Stimulated activated CD8-positive, alpha-beta memory T cell treated with anti-CD3 and anti-CD28 coated beads, Interleukin-4, amount 100 ng/mL, for 24 hours (primary cell): ENCODE results near the gene SPAG5.
"Not testable (repeated sequence)": the region's sequence is repeated elsewhere in the genome, so short reads cannot be mapped to it uniquely, and the experiment has no call there.

Experiments used
- DNase-seq: peaks from one replicate; pipeline ENCODE4 v3.0.0-alpha.2; 2020; ENCODE audit warnings: low read depth

SPAG5 gene

GRCh38 chr17:28604031-28604430 lies 5.2 kb upstream of the SPAG5 start:
- not testable (repeated sequence) for DNase-seq

- peak; percentile 28 for DNase-seq
These were observed 723 bp upstream of the SPAG5 start for GRCh38 chr17:28599311-28600184.

GRCh38 chr17:28598389-28598788 lies 436 bp downstream of the SPAG5 start:
- no peak for DNase-seq

- no peak for DNase-seq
These were observed 1.0 kb downstream of the SPAG5 start for GRCh38 chr17:28597606-28598383.

GRCh38 chr17:28592260-28592659 lies 6.6 kb downstream of the SPAG5 start:
- no peak for DNase-seq

- no peak for DNase-seq
These were observed 13.0 kb downstream of the SPAG5 start for GRCh38 chr17:28585851-28586250.

GRCh38 chr17:28584434-28584833 lies 14.4 kb downstream of the SPAG5 start:
- DNase-seq: no peak

- DNase-seq: no peak
These were observed 16.3 kb downstream of the SPAG5 start for GRCh38 chr17:28582513-28582912.

GRCh38 chr17:28580959-28581358 lies 17.9 kb downstream of the SPAG5 start:
- DNase-seq: no peak

- DNase-seq: no peak
These were observed 19.3 kb downstream of the SPAG5 start for GRCh38 chr17:28579526-28579925.

- no peak for DNase-seq
These were observed 20.3 kb downstream of the SPAG5 start for GRCh38 chr17:28578246-28579195.

GRCh38 chr17:28577466-28577824 lies 21.4 kb downstream of the SPAG5 start:
- no peak for DNase-seq

GRCh38 chr17:28576758-28577465 lies 21.9 kb downstream of the SPAG5 start, which contains the start of gene ALDOC:
Gene ALDOC, minus strand, starts transcription at chr17:28576895. Its CDS starts 1,363 bp downstream, at chr17:28575532.
- peak; percentile 97 for DNase-seq

GRCh38 chr17:28576016-28576415 lies 22.8 kb downstream of the SPAG5 start:
- not testable (repeated sequence) for DNase-seq

- no peak for DNase-seq
These were observed 23.6 kb downstream of the SPAG5 start for GRCh38 chr17:28575126-28575795.

GRCh38 chr17:28574526-28574925 lies 24.3 kb downstream of the SPAG5 start:
- DNase-seq: no peak

GRCh38 chr17:28573966-28574480 lies 24.8 kb downstream of the SPAG5 start:
- no peak for DNase-seq

GRCh38 chr17:28573521-28573920 lies 25.3 kb downstream of the SPAG5 start:
- no peak for DNase-seq

GRCh38 chr17:28573040-28573380 lies 25.8 kb downstream of the SPAG5 start:
- no peak for DNase-seq

GRCh38 chr17:28572259-28573039 lies 26.4 kb downstream of the SPAG5 start:
- no peak for DNase-seq
